GM12801 (cell line): ENCODE measurements around the gene MINDY2.

ENCODE experiments used
- CTCF ChIP-seq: IDR thresholded peaks from one replicate; pipeline ENCODE4 v1.5.1; 2011; ENCODE audit warnings: control low read depth; ENCODE audit not compliant: insufficient read length; ENCODE audit errors: extremely low read depth

MINDY2 gene

GRCh38 chr15:58910456-58910855 is 139.4 kb downstream of the MINDY2 start:
- no peak for TF ChIP-seq CTCF
